ENCODE data around the gene HK2.
"Not testable (repeated sequence)": the region's sequence is repeated elsewhere in the genome, so short reads cannot be mapped to it uniquely, and the experiment has no call there.

HK2 gene

GRCh38 chr2:74851191-74851566 is 17.3 kb downstream of the HK2 start:
- DNase-seq (ENCODE audit: low read depth) = no peak
- H3K4me3 ChIP-seq (ENCODE audit: low read depth, low read length) = no peak overlapping the region
- no peak for TF ChIP-seq CTCF (IDR thresholded peaks at IDR 0.05; ENCODE audit: low read depth, low read length, missing control alignments)

GRCh38 chr2:74853360-74853759 is 19.4 kb downstream of the HK2 start:
- H3K4me3 ChIP-seq (ENCODE audit: low read depth, low read length); DNase-seq (ENCODE audit: low read depth): not testable (repeated sequence)

GRCh38 chr2:74854401-74854800 is 20.5 kb downstream of the HK2 start:
- no peak for TF ChIP-seq CTCF (IDR thresholded peaks at IDR 0.05; ENCODE audit: low read depth, low read length, missing control alignments)
- no peak for DNase-seq (ENCODE audit: low read depth)
- H3K4me3 ChIP-seq (ENCODE audit: low read depth, low read length) = no peak overlapping the region

GRCh38 chr2:74855114-74855707 is 21.3 kb downstream of the HK2 start:
- not testable (repeated sequence) for H3K4me3 ChIP-seq (ENCODE audit: low read depth, low read length); DNase-seq (ENCODE audit: low read depth)

GRCh38 chr2:74856004-74856578 is 22.2 kb downstream of the HK2 start:
- no peak for DNase-seq (ENCODE audit: low read depth)
- no peak for TF ChIP-seq CTCF (IDR thresholded peaks at IDR 0.05; ENCODE audit: low read depth, low read length, missing control alignments)
- no peak overlapping the region for H3K4me3 ChIP-seq (ENCODE audit: low read depth, low read length)

GRCh38 chr2:74856599-74856998 is 22.7 kb downstream of the HK2 start:
- no peak overlapping the region for H3K4me3 ChIP-seq (ENCODE audit: low read depth, low read length)
- TF ChIP-seq CTCF (IDR thresholded peaks at IDR 0.05; ENCODE audit: low read depth, low read length, missing control alignments) = no peak
- no peak for DNase-seq (ENCODE audit: low read depth)

- H3K4me3 ChIP-seq (ENCODE audit: low read depth, low read length) = no peak overlapping the region
- TF ChIP-seq CTCF (IDR thresholded peaks at IDR 0.05; ENCODE audit: low read depth, low read length, missing control alignments) = no peak
- no peak for DNase-seq (ENCODE audit: low read depth)
Measured at GRCh38 chr2:74857215-74857614, 23.3 kb downstream of the HK2 start.

- no peak for DNase-seq (ENCODE audit: low read depth)
- no peak overlapping the region for H3K4me3 ChIP-seq (ENCODE audit: low read depth, low read length)
- no peak for TF ChIP-seq CTCF (IDR thresholded peaks at IDR 0.05; ENCODE audit: low read depth, low read length, missing control alignments)
Measured at GRCh38 chr2:74857725-74858124, 23.8 kb downstream of the HK2 start.
